GM19193 (cell line): ENCODE results near the gene STARD7.

Experiments
- POLR2A ChIP-seq: IDR thresholded peaks from 4 replicates; pipeline ENCODE4 v1.6.1; 2011; ENCODE audit not compliant: insufficient read depth, insufficient read length; ENCODE audit errors: extremely low read depth

STARD7 gene

DNA sequence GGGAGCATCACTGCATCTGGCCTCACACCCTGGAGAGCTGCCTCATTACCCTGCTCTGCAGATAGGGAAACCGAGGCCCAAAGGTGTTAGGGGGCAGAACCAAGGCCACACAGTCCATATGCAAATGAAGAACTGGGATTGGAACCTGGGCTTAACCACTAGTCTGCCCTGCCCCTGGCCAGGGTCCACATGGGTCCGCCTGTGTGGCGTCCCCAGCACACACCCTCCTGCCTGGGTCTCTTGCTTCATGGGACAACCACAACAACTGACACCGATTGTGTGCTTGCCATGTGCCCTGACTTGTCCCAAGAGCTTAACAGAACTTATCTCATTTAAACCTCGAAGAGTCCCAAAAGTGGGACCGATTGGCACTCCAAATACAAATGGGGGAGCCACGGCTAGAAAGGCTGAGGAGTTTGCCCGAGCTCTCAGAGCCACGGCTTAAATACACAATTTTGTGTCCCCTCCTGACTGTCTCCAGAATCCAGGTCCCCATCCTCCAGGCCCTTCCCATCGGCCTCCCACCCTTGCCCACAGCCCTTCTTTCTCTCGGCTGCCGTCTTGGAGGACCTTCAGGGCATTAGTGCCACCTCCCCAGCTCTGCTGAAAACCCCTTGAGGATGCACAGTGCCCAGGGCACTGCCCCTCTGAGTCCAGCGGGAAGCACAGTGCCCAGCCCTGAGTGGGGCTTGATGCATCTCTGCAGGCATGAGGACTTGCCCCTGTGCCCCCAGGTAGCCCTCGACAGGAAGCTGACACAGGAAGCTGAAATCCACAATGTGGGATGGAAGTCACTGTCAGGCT lies 57.6 kb downstream of the STARD7 start:
- TF ChIP-seq POLR2A: no peak

DNA sequence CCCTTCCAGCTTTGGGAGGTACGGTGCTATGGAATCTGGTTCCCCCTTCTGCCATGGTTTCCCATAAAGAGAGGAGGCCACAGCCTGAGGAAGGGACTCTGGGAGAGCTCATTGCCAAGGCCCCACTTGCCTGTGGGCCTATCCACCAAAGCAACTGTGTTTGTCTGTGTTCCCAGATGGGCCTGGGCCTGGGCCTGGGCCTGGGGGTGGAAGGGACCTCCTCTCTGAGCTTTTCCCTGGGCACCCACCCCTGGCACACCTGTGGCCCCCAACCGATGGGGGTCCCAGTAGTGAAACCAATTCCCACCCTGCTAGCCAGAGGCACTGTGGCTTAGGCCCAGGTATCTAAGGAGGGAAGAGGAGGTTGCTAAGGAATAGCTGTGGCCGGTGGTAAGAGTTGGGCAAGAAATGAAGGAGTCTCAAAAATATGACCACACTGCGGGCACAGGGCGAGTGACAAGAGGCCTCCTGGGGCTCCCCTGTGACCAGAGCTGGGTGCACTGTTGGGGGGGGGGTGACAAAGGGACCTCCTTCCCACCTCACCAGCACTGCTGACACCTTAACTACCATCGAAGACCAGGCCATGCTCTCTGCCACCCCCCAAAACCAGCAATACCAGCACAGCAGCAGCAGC lies 58.5 kb downstream of the STARD7 start:
- TF ChIP-seq POLR2A: no peak

GRCh38 chr2:96148410-96149217 lies 60.0 kb downstream of the STARD7 start:
- peak; percentile 57 for TF ChIP-seq POLR2A

GRCh38 chr2:96147593-96148201 lies 60.9 kb downstream of the STARD7 start:
- TF ChIP-seq POLR2A: no peak

DNA sequence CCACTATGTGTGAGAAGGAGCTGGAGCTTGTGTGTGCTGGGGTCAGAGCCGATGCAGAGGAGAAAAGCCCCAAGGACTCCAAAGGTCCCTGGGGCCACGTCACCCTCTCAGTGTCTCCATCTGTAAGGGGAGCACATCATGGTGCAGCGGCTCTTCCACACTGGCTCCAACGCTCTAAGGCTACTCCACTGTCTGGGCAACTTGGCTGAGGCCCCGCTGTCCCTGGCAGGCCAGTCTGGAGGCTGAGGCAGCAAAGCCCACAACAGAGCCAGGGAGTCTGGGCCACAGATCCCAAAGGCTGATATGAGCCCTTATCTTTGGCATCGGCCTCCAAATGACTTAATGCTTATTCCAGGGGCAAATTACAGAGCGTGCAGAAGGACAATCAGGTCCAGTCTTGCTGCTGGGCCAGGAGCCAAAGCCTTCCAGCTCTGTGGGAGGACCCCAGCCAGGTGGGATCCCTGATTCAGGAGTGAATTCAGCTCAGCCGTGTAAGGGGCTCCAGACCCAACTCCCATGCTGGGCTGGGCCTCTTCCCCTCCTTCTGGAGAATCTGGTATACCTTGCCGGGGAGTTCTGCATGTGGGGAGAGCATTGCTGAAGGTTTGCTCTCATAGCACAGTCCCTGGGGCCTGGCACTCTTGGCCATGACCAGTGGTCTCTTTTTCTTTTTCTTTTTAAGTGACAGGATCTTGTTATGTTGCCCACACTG lies 61.6 kb downstream of the STARD7 start:
- TF ChIP-seq POLR2A: no peak

DNA sequence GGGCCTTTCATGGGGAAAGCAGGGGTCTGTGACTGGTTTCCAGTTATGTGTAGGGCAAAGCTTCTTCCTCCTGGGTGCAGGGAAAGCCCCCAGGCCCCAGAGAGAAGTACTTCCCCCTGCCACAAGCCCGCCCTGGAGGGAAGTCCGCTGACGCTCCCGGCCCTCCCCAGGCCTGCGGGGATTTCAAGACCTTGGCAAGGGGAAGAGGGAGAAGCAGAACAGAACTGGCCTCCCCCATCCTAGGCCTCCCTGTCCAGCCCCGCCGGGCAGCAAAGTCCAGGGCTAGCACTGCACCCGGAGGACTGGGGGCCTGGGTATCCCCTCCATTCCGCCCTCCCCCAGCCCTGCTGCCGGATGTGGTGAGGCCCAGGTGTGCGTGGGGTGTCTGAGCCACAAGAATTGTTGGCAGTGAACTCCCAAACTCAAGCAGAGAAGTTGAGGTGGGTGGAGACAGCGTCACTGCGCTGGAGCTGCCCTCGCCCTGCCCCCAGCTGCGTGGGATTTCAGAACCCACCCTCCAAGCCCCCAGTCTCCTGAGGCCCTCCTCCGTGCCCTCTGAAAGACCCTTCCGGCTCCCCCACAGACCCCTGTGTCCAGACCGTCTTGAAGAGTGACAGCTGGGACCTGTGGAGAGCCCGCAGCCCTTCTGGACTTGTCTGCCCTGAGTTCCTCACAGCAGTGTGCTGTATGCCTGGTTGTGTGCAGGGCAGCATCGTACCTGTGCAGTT lies 62.3 kb downstream of the STARD7 start:
- peak; percentile 64 for TF ChIP-seq POLR2A

DNA sequence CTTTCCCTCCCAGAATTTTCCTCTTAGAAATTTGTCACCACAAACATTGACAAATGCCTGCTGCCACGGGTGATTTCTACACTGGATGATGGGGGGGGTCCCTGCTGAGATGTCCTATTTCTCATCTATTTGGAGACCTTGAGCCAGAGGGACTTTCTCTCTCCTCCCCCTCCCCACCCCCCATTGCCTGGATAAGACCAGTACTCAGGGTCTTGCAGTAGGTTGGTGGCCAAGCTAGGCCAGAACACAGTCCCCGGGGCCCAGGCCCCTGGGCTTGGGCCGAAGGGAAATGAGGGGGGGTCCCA lies 62.8 kb downstream of the STARD7 start:
- no peak for TF ChIP-seq POLR2A

DNA sequence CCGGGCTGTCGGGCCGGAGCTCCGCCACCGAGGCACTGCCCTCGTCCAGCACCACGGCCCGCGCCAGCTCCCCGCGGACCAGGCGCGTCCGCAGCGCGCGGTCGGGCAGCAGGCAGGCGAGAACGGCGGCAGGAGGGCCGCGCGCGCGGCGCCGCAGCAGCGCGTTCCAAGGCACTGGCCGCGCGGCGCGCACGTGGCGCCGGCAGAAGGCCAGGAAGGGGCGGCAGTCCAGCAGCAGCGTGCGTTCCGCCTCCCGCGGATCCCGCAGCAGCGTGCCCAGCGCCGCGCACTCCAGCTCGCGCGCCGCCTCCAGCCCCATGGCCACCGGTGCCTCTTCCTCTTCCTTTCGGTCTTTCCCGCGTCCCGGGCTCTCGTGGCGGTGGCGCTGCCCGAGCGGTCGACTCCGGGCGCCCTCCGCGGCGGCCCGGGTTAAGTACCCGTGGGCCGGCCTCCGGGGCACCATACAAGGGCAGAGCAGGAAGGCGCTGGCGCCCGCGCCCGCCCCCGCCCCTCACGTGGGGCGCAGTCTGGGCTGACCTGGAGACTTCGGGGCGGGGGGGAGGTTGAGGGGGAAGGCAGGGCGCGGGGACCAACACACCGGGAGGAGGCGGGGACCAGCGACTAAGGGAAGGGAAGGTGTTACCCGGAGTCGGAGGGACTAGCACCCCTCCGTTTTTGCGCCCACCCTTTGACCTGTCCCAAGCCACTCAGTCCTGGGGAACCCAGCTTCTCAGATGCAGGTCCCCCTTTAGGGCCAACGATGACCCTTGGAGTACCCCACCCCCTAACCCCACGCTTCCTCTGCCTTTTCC lies 63.4 kb downstream of the STARD7 start, which contains the start of gene DUSP2:
Gene DUSP2, minus strand, starts transcription at position 405 of the 812 bp plus-strand sequence. Its CDS starts 86 bp downstream, at position 319.
- TF ChIP-seq POLR2A: peak; percentile 100

- TF ChIP-seq POLR2A: peak; percentile 3
Observed at GRCh38 chr2:96144481-96145035, 64.1 kb downstream of the STARD7 start.

GRCh38 chr2:96143848-96144480 lies 64.7 kb downstream of the STARD7 start:
- TF ChIP-seq POLR2A: peak; percentile 55

- TF ChIP-seq POLR2A: no peak
Observed at GRCh38 chr2:96143231-96143847, 65.3 kb downstream of the STARD7 start.

GRCh38 chr2:96142217-96143113 lies 66.2 kb downstream of the STARD7 start:
- peak; percentile 83 for TF ChIP-seq POLR2A
